ENCODE data around the gene SYNPO2.

Gene SYNPO2

GRCh38 chr4:118923891-118924290, 35.2 kb downstream of the SYNPO2 start:
- Histone ChIP-seq H3F3A (ENCODE audit: low read depth) (no peaks in the 10 kb centered on the region), H3K9me3 (ENCODE audit: insufficient read depth, low read depth, low read length) (no peaks in the 10 kb centered on the region), H2AFZ (ENCODE audit: low read length) (no peak overlapping the region), H3K9me2 (replicated peaks; ENCODE audit: low read depth, low read length) (no peaks in the 10 kb centered on the region), H3K4me1 (ENCODE audit: insufficient read depth, low read length, poor library complexity, severe bottlenecking) (no peaks in the 10 kb centered on the region), H4K20me1 (ENCODE audit: insufficient read depth, low read length, poor library complexity, severe bottlenecking) (no peaks in the 10 kb centered on the region), H3K4me3 (ENCODE audit: low read length, poor library complexity, severe bottlenecking) (no peak overlapping the region), H3K79me2 (ENCODE audit: insufficient read depth, low read length) (no peaks in the 10 kb centered on the region), H3K4me2 (ENCODE audit: low read depth, low read length, poor library complexity, severe bottlenecking) (no peak overlapping the region), H3K36me3 (ENCODE audit: insufficient read depth, low read length) (no peaks in the 10 kb centered on the region), H3K27me3 (ENCODE audit: insufficient read depth, low read length, poor library complexity, severe bottlenecking) (no peaks in the 10 kb centered on the region), H3K9ac (ENCODE audit: low read depth, low read length, poor library complexity, severe bottlenecking) (no peak overlapping the region)
- TF ChIP-seq CTCF (conservative IDR thresholded peaks at IDR 0.05; ENCODE audit: low read length) = no peak
- no peak for TF ChIP-seq EZH2phosphoT487 (IDR thresholded peaks at IDR 0.05; ENCODE audit: borderline replicate concordance)

DNA sequence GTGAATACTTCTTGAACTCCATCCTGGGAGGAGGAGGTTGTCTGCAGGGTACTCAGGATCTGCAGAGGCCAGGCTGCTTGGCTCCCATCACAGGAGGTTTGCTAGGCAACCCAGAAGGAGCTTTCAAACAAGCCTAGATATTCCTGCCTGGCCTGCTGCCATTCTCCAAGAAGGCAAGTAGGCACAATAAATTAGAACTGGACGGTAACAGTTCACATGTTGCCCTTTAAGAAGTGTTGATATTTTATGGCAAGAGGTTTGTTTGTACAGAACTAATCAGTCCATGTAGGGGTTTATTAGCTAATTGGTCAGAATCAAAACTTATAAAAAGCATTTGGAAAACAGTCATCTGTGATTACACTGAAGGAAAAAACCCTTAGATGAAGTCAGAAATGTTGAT, 39.3 kb downstream of the SYNPO2 start:
- Histone ChIP-seq H3K27me3 (ENCODE audit: insufficient read depth, low read length, poor library complexity, severe bottlenecking) (no peaks in the 10 kb centered on the region), H3K9ac (ENCODE audit: low read depth, low read length, poor library complexity, severe bottlenecking) (no peak overlapping the region), H3K4me1 (ENCODE audit: insufficient read depth, low read length, poor library complexity, severe bottlenecking) (no peaks in the 10 kb centered on the region), H3K4me2 (ENCODE audit: low read depth, low read length, poor library complexity, severe bottlenecking) (no peak overlapping the region), H4K20me1 (ENCODE audit: insufficient read depth, low read length, poor library complexity, severe bottlenecking) (no peaks in the 10 kb centered on the region), H3K9me2 (replicated peaks; ENCODE audit: low read depth, low read length) (no peaks in the 10 kb centered on the region), H3F3A (ENCODE audit: low read depth) (no peaks in the 10 kb centered on the region), H3K9me3 (ENCODE audit: insufficient read depth, low read depth, low read length) (no peaks in the 10 kb centered on the region), H3K4me3 (ENCODE audit: low read length, poor library complexity, severe bottlenecking) (no peak overlapping the region), H2AFZ (ENCODE audit: low read length) (no peak overlapping the region), H3K36me3 (ENCODE audit: insufficient read depth, low read length) (no peaks in the 10 kb centered on the region), H3K79me2 (ENCODE audit: insufficient read depth, low read length) (no peaks in the 10 kb centered on the region)
- TF ChIP-seq CTCF (conservative IDR thresholded peaks at IDR 0.05; ENCODE audit: low read length) (no peak), EZH2phosphoT487 (IDR thresholded peaks at IDR 0.05; ENCODE audit: borderline replicate concordance) (no peak)

- Histone ChIP-seq H2AFZ (ENCODE audit: low read length) (no peak overlapping the region), H3K79me2 (ENCODE audit: insufficient read depth, low read length) (no peaks in the 10 kb centered on the region), H3K9ac (ENCODE audit: low read depth, low read length, poor library complexity, severe bottlenecking) (no peak overlapping the region), H3K4me2 (ENCODE audit: low read depth, low read length, poor library complexity, severe bottlenecking) (no peak overlapping the region), H3K9me3 (ENCODE audit: insufficient read depth, low read depth, low read length) (no peaks in the 10 kb centered on the region), H3F3A (ENCODE audit: low read depth) (no peaks in the 10 kb centered on the region), H3K4me1 (ENCODE audit: insufficient read depth, low read length, poor library complexity, severe bottlenecking) (no peaks in the 10 kb centered on the region), H3K36me3 (ENCODE audit: insufficient read depth, low read length) (no peaks in the 10 kb centered on the region), H3K4me3 (ENCODE audit: low read length, poor library complexity, severe bottlenecking) (no peak overlapping the region), H3K9me2 (replicated peaks; ENCODE audit: low read depth, low read length) (no peaks in the 10 kb centered on the region), H3K27me3 (ENCODE audit: insufficient read depth, low read length, poor library complexity, severe bottlenecking) (no peaks in the 10 kb centered on the region), H4K20me1 (ENCODE audit: insufficient read depth, low read length, poor library complexity, severe bottlenecking) (no peaks in the 10 kb centered on the region)
- TF ChIP-seq CTCF (conservative IDR thresholded peaks at IDR 0.05; ENCODE audit: low read length) (no peak), EZH2phosphoT487 (IDR thresholded peaks at IDR 0.05; ENCODE audit: borderline replicate concordance) (no peak)
Observed at GRCh38 chr4:118930255-118930654, 41.6 kb downstream of the SYNPO2 start.

Data from Loucy (cell line).